Panc1 (cell line): ENCODE measurements around the gene C9. TPM values are rescaled to one million over a fixed set of nuclear protein-coding genes. Genes with fewer than 3 reads are reported as not detected.

Experiments used
- ATAC-seq: fragments of 200-7000 bp; cut with Tn5 transposase; 2 replicates; pipeline ENCODE4 v1.9.1; 2020; ENCODE audit warnings: mild to moderate bottlenecking, moderate library complexity
- BruUV-seq: library from RNA; stranded (reverse); fragments of 400-500 nt; replicated peaks from 2 replicates; lab custom pipeline; 2021; lab: Mats Ljungman, UMichigan
- CTCF ChIA-PET: fragments of 300-600 bp; sonication (Branson Sonifier 250); formaldehyde crosslinking; loops from one replicate; lab custom pipeline; 2022; ENCODE audit warnings: antibody characterized with exemption; lab: Charles Lee
- POLR2A ChIA-PET: fragments of 300-600 bp; sonication (Branson Sonifier 250); formaldehyde crosslinking; loops from one replicate; lab custom pipeline; 2022; ENCODE audit warnings: antibody characterized with exemption; lab: Charles Lee
- DNase-seq: peaks from one replicate; pipeline ENCODE4 v3.0.0-alpha.2; 2010; ENCODE audit warnings: low read depth, low spot score
- H3K27ac ChIP-seq: 2 replicates; pipeline ENCODE4 v1.5.1; 2011; ENCODE audit warnings: mild to moderate bottlenecking, low read length, inconsistent platforms
- H3K27me3 ChIP-seq: fragments of 200-500 bp; sonication (Bioruptor generic); 2 replicates; pipeline ENCODE4 v1.6.0; 2014; ENCODE audit warnings: low read length, inconsistent platforms; ENCODE audit not compliant: control insufficient read depth, insufficient read depth
- H3K36me3 ChIP-seq: fragments of 200-500 bp; sonication (Bioruptor generic); 2 replicates; pipeline ENCODE4 v1.5.1; 2014; ENCODE audit warnings: inconsistent platforms, mild to moderate bottlenecking, low read length, moderate library complexity; ENCODE audit not compliant: control insufficient read depth, insufficient read depth
- H3K4me1 ChIP-seq: 2 replicates; pipeline ENCODE4 v1.5.1; 2011; ENCODE audit warnings: inconsistent platforms, mild to moderate bottlenecking, low read length, moderate library complexity; ENCODE audit not compliant: control insufficient read depth, insufficient read depth
- H3K4me3 ChIP-seq, 2 experiments: 2 replicates each; pipeline ENCODE4 v1.5.1; 2011 to 2012; ENCODE audit warnings: low read depth in 2 of 2, low read length in 2 of 2, mild to moderate bottlenecking in 2 of 2, inconsistent platforms in 1 of 2, moderate library complexity in 1 of 2
- H3K9me3 ChIP-seq: fragments of 200-500 bp; sonication (Bioruptor generic); 2 replicates; pipeline ENCODE4 v1.5.1; 2014; ENCODE audit warnings: low read depth, mild to moderate bottlenecking, inconsistent platforms, low read length, moderate library complexity; ENCODE audit not compliant: control insufficient read depth, insufficient read depth
- POLR2AphosphoS5 ChIP-seq: IDR thresholded peaks from 2 replicates; pipeline ENCODE4 v1.6.1; 2012; ENCODE audit warnings: mild to moderate bottlenecking, low read depth, low read length, moderate library complexity
- SIN3A ChIP-seq: IDR thresholded peaks from 2 replicates; pipeline ENCODE4 v1.6.1; 2012; ENCODE audit warnings: low read depth, mild to moderate bottlenecking, low read length, moderate library complexity, borderline replicate concordance; ENCODE audit not compliant: insufficient read depth
- TCF7L2 ChIP-seq: IDR thresholded peaks from 2 replicates; pipeline ENCODE4 v1.6.1; 2011; ENCODE audit warnings: mild to moderate bottlenecking, low read depth, low read length, inconsistent platforms
- in situ Hi-C: cut with HindIII; loops from 2 replicates; pipeline ENCODE4 v1.10.0; 2016; ENCODE audit warnings: low sequenced_read_pairs, low pct_unique_long_range_greater_than_20kb
- intact Hi-C: fragments of 100-400 bp; cut with micrococcal nuclease; formaldehyde crosslinking; loops from one replicate; pipeline ENCODE4 v1.10.0; 2022; ENCODE audit not compliant: unreplicated experiment
- total RNA-seq: library from RNA; stranded (reverse); gene quantifications from one replicate; pipeline ENCODE4 v1.2.1, GENCODE V29; 2021; ENCODE audit not compliant: unreplicated experiment
- TF ChIP-seq, protein P1 (sequence below): fragments of 450-650 bp; IDR thresholded peaks from 2 replicates; pipeline ENCODE4 v1.5.1; 2017; ENCODE audit warnings: mild to moderate bottlenecking
- TF ChIP-seq, protein P2 (sequence below), 2 experiments: IDR thresholded peaks; 2 replicates each; pipeline ENCODE4 v1.6.1; 2011 to 2012; ENCODE audit warnings: low read depth in 2 of 2, control low read depth in 1 of 2, low read length in 1 of 2, mild to moderate bottlenecking in 1 of 2, moderate library complexity in 1 of 2; ENCODE audit not compliant: insufficient read depth in 1 of 2

C9 gene
- total RNA-seq, 1 experiment from 2014 or later = 0.05 TPM

DNA sequence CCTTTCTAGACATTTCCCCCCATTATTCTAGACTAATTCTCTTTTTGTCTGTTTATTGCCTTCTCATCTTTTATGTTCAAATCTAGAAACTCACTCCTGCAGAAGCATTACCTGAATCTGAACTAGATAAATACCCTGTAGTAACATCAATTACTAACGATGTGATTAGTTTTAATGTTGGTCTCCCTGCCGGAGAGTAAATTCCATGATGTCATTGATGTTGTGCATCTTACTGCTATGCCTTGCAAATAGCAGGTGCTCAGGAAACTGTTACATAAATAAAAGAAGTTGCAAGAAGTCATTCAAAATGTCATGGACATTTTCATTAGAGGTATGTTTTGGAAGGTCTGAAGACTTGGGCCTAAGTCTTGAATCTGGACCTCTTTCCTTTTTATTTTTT is 23.0 kb upstream of the C9 start:
- Histone ChIP-seq H3K27me3 (no peaks in the 10 kb centered on the region), H3K4me3 (no peak overlapping the region), H3K36me3 (no peaks in the 10 kb centered on the region), H3K9me3 (no peaks in the 10 kb centered on the region), H3K4me1 (no peaks in the 10 kb centered on the region), H3K27ac (no peak overlapping the region)
- intact Hi-C loops (no loop called here), in situ Hi-C loops (no loop called here)
- ATAC-seq (no peak), DNase-seq (no peak)
- TF ChIP-seq, protein P1, sequence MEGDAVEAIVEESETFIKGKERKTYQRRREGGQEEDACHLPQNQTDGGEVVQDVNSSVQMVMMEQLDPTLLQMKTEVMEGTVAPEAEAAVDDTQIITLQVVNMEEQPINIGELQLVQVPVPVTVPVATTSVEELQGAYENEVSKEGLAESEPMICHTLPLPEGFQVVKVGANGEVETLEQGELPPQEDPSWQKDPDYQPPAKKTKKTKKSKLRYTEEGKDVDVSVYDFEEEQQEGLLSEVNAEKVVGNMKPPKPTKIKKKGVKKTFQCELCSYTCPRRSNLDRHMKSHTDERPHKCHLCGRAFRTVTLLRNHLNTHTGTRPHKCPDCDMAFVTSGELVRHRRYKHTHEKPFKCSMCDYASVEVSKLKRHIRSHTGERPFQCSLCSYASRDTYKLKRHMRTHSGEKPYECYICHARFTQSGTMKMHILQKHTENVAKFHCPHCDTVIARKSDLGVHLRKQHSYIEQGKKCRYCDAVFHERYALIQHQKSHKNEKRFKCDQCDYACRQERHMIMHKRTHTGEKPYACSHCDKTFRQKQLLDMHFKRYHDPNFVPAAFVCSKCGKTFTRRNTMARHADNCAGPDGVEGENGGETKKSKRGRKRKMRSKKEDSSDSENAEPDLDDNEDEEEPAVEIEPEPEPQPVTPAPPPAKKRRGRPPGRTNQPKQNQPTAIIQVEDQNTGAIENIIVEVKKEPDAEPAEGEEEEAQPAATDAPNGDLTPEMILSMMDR = no peak
- TF ChIP-seq SIN3A (no peak), POLR2AphosphoS5 (no peak), TCF7L2 (no peak)
- TF ChIP-seq, protein P2, sequence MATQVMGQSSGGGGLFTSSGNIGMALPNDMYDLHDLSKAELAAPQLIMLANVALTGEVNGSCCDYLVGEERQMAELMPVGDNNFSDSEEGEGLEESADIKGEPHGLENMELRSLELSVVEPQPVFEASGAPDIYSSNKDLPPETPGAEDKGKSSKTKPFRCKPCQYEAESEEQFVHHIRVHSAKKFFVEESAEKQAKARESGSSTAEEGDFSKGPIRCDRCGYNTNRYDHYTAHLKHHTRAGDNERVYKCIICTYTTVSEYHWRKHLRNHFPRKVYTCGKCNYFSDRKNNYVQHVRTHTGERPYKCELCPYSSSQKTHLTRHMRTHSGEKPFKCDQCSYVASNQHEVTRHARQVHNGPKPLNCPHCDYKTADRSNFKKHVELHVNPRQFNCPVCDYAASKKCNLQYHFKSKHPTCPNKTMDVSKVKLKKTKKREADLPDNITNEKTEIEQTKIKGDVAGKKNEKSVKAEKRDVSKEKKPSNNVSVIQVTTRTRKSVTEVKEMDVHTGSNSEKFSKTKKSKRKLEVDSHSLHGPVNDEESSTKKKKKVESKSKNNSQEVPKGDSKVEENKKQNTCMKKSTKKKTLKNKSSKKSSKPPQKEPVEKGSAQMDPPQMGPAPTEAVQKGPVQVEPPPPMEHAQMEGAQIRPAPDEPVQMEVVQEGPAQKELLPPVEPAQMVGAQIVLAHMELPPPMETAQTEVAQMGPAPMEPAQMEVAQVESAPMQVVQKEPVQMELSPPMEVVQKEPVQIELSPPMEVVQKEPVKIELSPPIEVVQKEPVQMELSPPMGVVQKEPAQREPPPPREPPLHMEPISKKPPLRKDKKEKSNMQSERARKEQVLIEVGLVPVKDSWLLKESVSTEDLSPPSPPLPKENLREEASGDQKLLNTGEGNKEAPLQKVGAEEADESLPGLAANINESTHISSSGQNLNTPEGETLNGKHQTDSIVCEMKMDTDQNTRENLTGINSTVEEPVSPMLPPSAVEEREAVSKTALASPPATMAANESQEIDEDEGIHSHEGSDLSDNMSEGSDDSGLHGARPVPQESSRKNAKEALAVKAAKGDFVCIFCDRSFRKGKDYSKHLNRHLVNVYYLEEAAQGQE (IDR thresholded peaks at IDR 0.05; ENCODE audit: insufficient read depth in 1 of 2, low read depth in 2 of 2, low read length in 1 of 2) = no peak
- ChIA-PET POLR2A (no interaction called here), CTCF (no interaction called here)
- no TSS peak for BruUV-seq

DNA sequence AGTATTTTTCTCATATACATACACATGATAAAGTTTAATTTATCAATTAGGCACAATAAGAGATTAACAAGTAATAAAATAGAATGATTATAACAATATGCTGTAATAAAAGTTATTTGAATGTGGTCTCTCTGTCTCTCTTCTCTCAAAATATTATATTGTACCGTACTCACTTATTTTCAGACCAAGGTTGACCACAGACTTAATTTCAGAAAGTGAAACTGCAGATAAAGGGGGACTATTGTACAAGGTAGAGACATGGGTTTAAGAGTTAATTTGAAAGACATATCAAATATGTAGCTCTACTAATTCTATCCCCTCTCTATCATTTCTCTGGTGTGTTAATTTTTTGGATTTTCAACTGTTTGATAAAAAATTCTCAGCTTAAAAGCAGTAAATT is 20.0 kb upstream of the C9 start:
- no peak for ATAC-seq
- intact Hi-C loops = no loop called here
- H3K36me3 ChIP-seq = no peaks in the 10 kb centered on the region
- H3K27me3 ChIP-seq = no peaks in the 10 kb centered on the region
- H3K4me1 ChIP-seq = no peaks in the 10 kb centered on the region
- no peaks in the 10 kb centered on the region for H3K9me3 ChIP-seq
- H3K27ac ChIP-seq = no peak overlapping the region
- POLR2A ChIA-PET = no interaction called here
- in situ Hi-C loops = no loop called here
- no peak for DNase-seq
- no TSS peak for BruUV-seq
- CTCF ChIA-PET = no interaction called here
- H3K4me3 ChIP-seq = no peak overlapping the region
- TF ChIP-seq TCF7L2 (no peak), SIN3A (no peak), POLR2AphosphoS5 (no peak)
- TF ChIP-seq, protein P2 (IDR thresholded peaks at IDR 0.05; ENCODE audit: insufficient read depth in 1 of 2, low read depth in 2 of 2, low read length in 1 of 2) = no peak
- TF ChIP-seq, protein P1 = no peak
